IMR-90 (cell line): ENCODE measurements around the gene CEACAM1. TPM values are rescaled to one million over a fixed set of nuclear protein-coding genes. Genes with fewer than 3 reads are reported as not detected.

ENCODE experiments used
- ATAC-seq: fragments of 200-7000 bp; cut with Tn5 transposase; 2 replicates; pipeline ENCODE4 v1.9.1; 2020; ENCODE audit warnings: low read depth, mild to moderate bottlenecking, moderate library complexity
- BruUV-seq: library from RNA; stranded (reverse); fragments of 400-500 nt; replicated peaks from 2 replicates; lab custom pipeline; 2021; lab: Mats Ljungman, UMichigan
- CTCF ChIA-PET: fragments of 300-600 bp; formaldehyde crosslinking; extraction: SDS; loops from one replicate; lab custom pipeline; 2021; ENCODE audit warnings: antibody characterized with exemption; lab: Yijun Ruan, JAX
- POLR2A ChIA-PET: fragments of 300-600 bp; sonication (Branson Sonifier 250); formaldehyde crosslinking; loops from one replicate; lab custom pipeline; 2022; ENCODE audit warnings: antibody characterized with exemption; ENCODE audit not compliant: unreplicated experiment; lab: Charles Lee
- DNase-seq: peaks from one replicate; pipeline ENCODE4 v3.0.0; 2013
- H2AFZ ChIP-seq: replicated peaks from 2 replicates; pipeline ENCODE3; 2013; ENCODE audit warnings: low read length, mild to moderate bottlenecking; ENCODE audit not compliant: poor library complexity
- H2AK5ac ChIP-seq: 2 replicates; pipeline ENCODE4 v1.6.1; 2013; ENCODE audit warnings: low read depth, low read length, inconsistent platforms
- H2AK9ac ChIP-seq: replicated peaks from 2 replicates; pipeline ENCODE3; 2013; ENCODE audit warnings: mild to moderate bottlenecking, low read depth, low read length, moderate library complexity; ENCODE audit not compliant: poor library complexity
- H2BK120ac ChIP-seq: 2 replicates; pipeline ENCODE4 v1.6.1; 2013; ENCODE audit warnings: low read depth, low read length, inconsistent platforms
- H2BK15ac ChIP-seq: 3 replicates; pipeline ENCODE4 v1.6.1; 2013; ENCODE audit warnings: low read depth, low read length, inconsistent platforms
- H2BK20ac ChIP-seq: 2 replicates; pipeline ENCODE4 v1.6.1; 2013; ENCODE audit warnings: low read depth, mild to moderate bottlenecking, inconsistent platforms, low read length, moderate library complexity
- H2BK5ac ChIP-seq: 2 replicates; pipeline ENCODE4 v1.6.1; 2013; ENCODE audit warnings: mild to moderate bottlenecking, low read depth, low read length, inconsistent platforms; ENCODE audit not compliant: poor library complexity, severe bottlenecking
- H3K14ac ChIP-seq: replicated peaks from 2 replicates; pipeline ENCODE4 v1.6.1; 2013; ENCODE audit warnings: low read depth, low read length, inconsistent platforms
- H3K18ac ChIP-seq: 2 replicates; pipeline ENCODE4 v1.6.1; 2013; ENCODE audit warnings: low read depth, low read length, control low read depth
- H3K23ac ChIP-seq: 2 replicates; pipeline ENCODE4 v1.6.1; 2013; ENCODE audit warnings: low read depth, low read length, inconsistent platforms
- H3K27ac ChIP-seq: 2 replicates; pipeline ENCODE4 v1.5.1; 2013; ENCODE audit warnings: mild to moderate bottlenecking, control low read depth, low read length; ENCODE audit not compliant: insufficient read depth
- H3K27me3 ChIP-seq: 2 replicates; pipeline ENCODE4 v1.6.1; 2013; ENCODE audit warnings: low read length; ENCODE audit not compliant: control insufficient read depth, insufficient read depth
- H3K36me3 ChIP-seq: 2 replicates; pipeline ENCODE4 v1.6.1; 2013; ENCODE audit warnings: low read length, mixed read lengths; ENCODE audit not compliant: control insufficient read depth, insufficient read depth
- H3K4ac ChIP-seq: 2 replicates; pipeline ENCODE4 v1.6.1; 2013; ENCODE audit warnings: low read depth, low read length, inconsistent platforms
- H3K4me1 ChIP-seq: 2 replicates; pipeline ENCODE4 v1.6.1; 2013; ENCODE audit warnings: low read length, mixed read lengths; ENCODE audit not compliant: control insufficient read depth, insufficient read depth
- H3K4me2 ChIP-seq: 2 replicates; pipeline ENCODE4 v1.6.1; 2013; ENCODE audit warnings: low read depth, mild to moderate bottlenecking, control low read depth, low read length, moderate library complexity
- H3K4me3 ChIP-seq: 2 replicates; pipeline ENCODE4 v1.5.1; 2013; ENCODE audit warnings: low read depth, mild to moderate bottlenecking, control low read depth, low read length, moderate library complexity; ENCODE audit not compliant: insufficient read depth
- H3K56ac ChIP-seq: 2 replicates; pipeline ENCODE4 v1.6.1; 2013; ENCODE audit warnings: low read length, inconsistent platforms; ENCODE audit not compliant: insufficient read depth; ENCODE audit errors: extremely low read depth
- H3K79me1 ChIP-seq, 2 experiments: 2 replicates each; pipeline ENCODE4 v1.6.1; 2013; ENCODE audit warnings: low read length in 2 of 2, inconsistent platforms in 1 of 2, low read depth in 1 of 2
- H3K9ac ChIP-seq: 2 replicates; pipeline ENCODE4 v1.6.1; 2013; ENCODE audit warnings: low read depth, low read length, control low read depth
- H3K9me1 ChIP-seq: 2 replicates; pipeline ENCODE4 v1.6.1; 2013; ENCODE audit warnings: low read length, inconsistent platforms; ENCODE audit not compliant: insufficient read depth
- H3K9me3 ChIP-seq: 2 replicates; pipeline ENCODE4 v1.6.1; 2013; ENCODE audit warnings: low read length; ENCODE audit not compliant: control insufficient read depth, insufficient read depth
- H4K20me1 ChIP-seq: 2 replicates; pipeline ENCODE4 v1.6.1; 2013; ENCODE audit warnings: low read length, inconsistent platforms; ENCODE audit not compliant: insufficient read depth
- H4K5ac ChIP-seq: 2 replicates; pipeline ENCODE4 v1.6.1; 2013; ENCODE audit warnings: mild to moderate bottlenecking, low read depth, low read length, control low read depth
- H4K8ac ChIP-seq, 2 experiments: 2 replicates each; pipeline ENCODE4 v1.6.1; 2013; ENCODE audit warnings: low read depth in 2 of 2, low read length in 2 of 2, control low read depth in 1 of 2, inconsistent platforms in 1 of 2
- H4K91ac ChIP-seq: 2 replicates; pipeline ENCODE4 v1.6.1; 2013; ENCODE audit warnings: low read depth, low read length, inconsistent platforms; ENCODE audit not compliant: insufficient read depth
- MAZ ChIP-seq: IDR thresholded peaks from 2 replicates; pipeline ENCODE4 v1.6.1; 2012; ENCODE audit warnings: low read depth, mild to moderate bottlenecking, low read length, improper control_type of control experiment, moderate library complexity, borderline replicate concordance
- WGBS, 2 experiments: methylation state at CpG; one replicate each; pipeline versions ENCODE4 v1.1.5 to v1.1.7; 2013; ENCODE audit warnings: missing lambda C conversion rate in 2 of 2; ENCODE audit not compliant: insufficient read length in 1 of 2; ENCODE audit errors: extremely low coverage in 2 of 2; 5-methylcytosine and 5-hydroxymethylcytosine counted together
- dilution Hi-C: fragments of 300-500 bp; cut with HindIII; formaldehyde crosslinking; loops from one replicate; pipeline ENCODE4 v1.14.3; 2018; ENCODE audit warnings: low sequenced_read_pairs; ENCODE audit not compliant: unreplicated experiment
- in situ Hi-C: fragments of 300-500 bp; cut with MboI; formaldehyde crosslinking; loops from 3 replicates; pipeline ENCODE4 v1.14.3; 2019; ENCODE audit warnings: low sequenced_read_pairs, inconsistent platforms, mixed read lengths
- intact Hi-C: fragments of 100-400 bp; cut with micrococcal nuclease; formaldehyde crosslinking; loops from 2 replicates; pipeline ENCODE4 v1.10.0; 2022
- polyA plus RNA-seq, 3 experiments: library from polyadenylated mRNA; depleted of rRNA; stranded (reverse); fragments of >200 nt; gene quantifications; 2 replicates each; pipeline ENCODE4 v1.2.3, GENCODE V29; 2012; ENCODE audit warnings: low replicate concordance in 1 of 3
- total RNA-seq: library from RNA; depleted of rRNA; stranded (reverse); fragments of >200 nt; gene quantifications from 2 replicates; pipeline ENCODE4 v1.2.3, GENCODE V29; 2012

Gene CEACAM1
- total and polyA plus RNA-seq, 2 of the 4 experiments (the other 2 are of a cell fraction) = not detected

- H3K18ac ChIP-seq = no peak overlapping the region
- no peak overlapping the region for H3K23ac ChIP-seq
- ChIA-PET CTCF (no interaction called here), POLR2A (no interaction called here)
- no peak overlapping the region for H2BK15ac ChIP-seq
- dilution Hi-C loops = no loop called here
- no peak overlapping the region for H3K4me2 ChIP-seq
- H3K27me3 ChIP-seq = peaks cover 23% of the 10 kb centered on the region
- no peaks in the 10 kb centered on the region for H3K36me3 ChIP-seq
- no peak overlapping the region for H3K9ac ChIP-seq
- no peak for TF ChIP-seq MAZ
- no TSS peak for BruUV-seq
- no peak overlapping the region for H2AK9ac ChIP-seq
- no peak overlapping the region for H3K4me3 ChIP-seq
- H3K27ac ChIP-seq = no peak overlapping the region
- no peaks in the 10 kb centered on the region for H3K9me3 ChIP-seq
- no peak overlapping the region for H2AFZ ChIP-seq
- H3K4me1 ChIP-seq = no peaks in the 10 kb centered on the region
- H2BK5ac ChIP-seq = no peak overlapping the region
- in situ Hi-C loops = no loop called here
- no peak overlapping the region for H2AK5ac ChIP-seq
- H3K79me1 ChIP-seq = no peaks in the 10 kb centered on the region
- no peak overlapping the region for H4K8ac ChIP-seq
- WGBS, 2 experiments = 40% methylated on average over 1 of the region's 4 CpGs; no CpG with 5 or more reads in 1 of the 2 experiments
- no peak for DNase-seq
- no peak overlapping the region for H2BK120ac ChIP-seq
- no peak overlapping the region for H3K14ac ChIP-seq
- intact Hi-C loops = no loop called here
- H3K9me1 ChIP-seq = no peaks in the 10 kb centered on the region
- H3K56ac ChIP-seq = no peak overlapping the region
- H4K91ac ChIP-seq = no peak overlapping the region
- ATAC-seq = no peak
- H2BK20ac ChIP-seq = no peak overlapping the region
- no peaks in the 10 kb centered on the region for H4K20me1 ChIP-seq
- no peak overlapping the region for H3K4ac ChIP-seq
- H4K5ac ChIP-seq = no peak overlapping the region
Measured at GRCh38 chr19:42511340-42511739, 16.9 kb downstream of the CEACAM1 start.
